Measurements from ENCODE around the gene GON7.

DNA sequence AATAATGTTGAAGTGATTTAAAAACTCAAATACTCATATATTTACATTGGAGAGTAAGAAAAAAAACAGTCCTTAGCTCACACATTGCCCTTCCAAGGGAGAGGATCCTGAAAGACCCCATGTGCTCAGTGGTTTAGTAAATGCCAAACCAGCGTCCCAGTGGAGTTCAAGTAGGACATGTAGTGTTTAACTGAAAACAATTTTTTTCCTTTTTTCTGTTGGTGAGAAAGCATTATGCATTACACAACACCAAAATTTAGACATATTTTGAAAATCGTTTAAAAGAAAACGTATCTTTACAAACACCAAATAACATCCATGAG is 33.8 kb upstream of the GON7 start:
- TF ChIP-seq POLR2A (IDR thresholded peaks at IDR 0.05) (no peak), CTCF (IDR thresholded peaks at IDR 0.05) (no peak)
